HG02759 (cell line): ENCODE measurements around the gene VWA2.

Source experiments
- ATAC-seq: cut with Tn5 transposase; IDR thresholded peaks from one replicate; pipeline ENCODE4 v1.9.1; 2021; ENCODE audit warnings: mild to moderate bottlenecking, moderate library complexity; ENCODE audit not compliant: unreplicated experiment

Gene VWA2, protein sequence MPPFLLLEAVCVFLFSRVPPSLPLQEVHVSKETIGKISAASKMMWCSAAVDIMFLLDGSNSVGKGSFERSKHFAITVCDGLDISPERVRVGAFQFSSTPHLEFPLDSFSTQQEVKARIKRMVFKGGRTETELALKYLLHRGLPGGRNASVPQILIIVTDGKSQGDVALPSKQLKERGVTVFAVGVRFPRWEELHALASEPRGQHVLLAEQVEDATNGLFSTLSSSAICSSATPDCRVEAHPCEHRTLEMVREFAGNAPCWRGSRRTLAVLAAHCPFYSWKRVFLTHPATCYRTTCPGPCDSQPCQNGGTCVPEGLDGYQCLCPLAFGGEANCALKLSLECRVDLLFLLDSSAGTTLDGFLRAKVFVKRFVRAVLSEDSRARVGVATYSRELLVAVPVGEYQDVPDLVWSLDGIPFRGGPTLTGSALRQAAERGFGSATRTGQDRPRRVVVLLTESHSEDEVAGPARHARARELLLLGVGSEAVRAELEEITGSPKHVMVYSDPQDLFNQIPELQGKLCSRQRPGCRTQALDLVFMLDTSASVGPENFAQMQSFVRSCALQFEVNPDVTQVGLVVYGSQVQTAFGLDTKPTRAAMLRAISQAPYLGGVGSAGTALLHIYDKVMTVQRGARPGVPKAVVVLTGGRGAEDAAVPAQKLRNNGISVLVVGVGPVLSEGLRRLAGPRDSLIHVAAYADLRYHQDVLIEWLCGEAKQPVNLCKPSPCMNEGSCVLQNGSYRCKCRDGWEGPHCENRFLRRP

DNA sequence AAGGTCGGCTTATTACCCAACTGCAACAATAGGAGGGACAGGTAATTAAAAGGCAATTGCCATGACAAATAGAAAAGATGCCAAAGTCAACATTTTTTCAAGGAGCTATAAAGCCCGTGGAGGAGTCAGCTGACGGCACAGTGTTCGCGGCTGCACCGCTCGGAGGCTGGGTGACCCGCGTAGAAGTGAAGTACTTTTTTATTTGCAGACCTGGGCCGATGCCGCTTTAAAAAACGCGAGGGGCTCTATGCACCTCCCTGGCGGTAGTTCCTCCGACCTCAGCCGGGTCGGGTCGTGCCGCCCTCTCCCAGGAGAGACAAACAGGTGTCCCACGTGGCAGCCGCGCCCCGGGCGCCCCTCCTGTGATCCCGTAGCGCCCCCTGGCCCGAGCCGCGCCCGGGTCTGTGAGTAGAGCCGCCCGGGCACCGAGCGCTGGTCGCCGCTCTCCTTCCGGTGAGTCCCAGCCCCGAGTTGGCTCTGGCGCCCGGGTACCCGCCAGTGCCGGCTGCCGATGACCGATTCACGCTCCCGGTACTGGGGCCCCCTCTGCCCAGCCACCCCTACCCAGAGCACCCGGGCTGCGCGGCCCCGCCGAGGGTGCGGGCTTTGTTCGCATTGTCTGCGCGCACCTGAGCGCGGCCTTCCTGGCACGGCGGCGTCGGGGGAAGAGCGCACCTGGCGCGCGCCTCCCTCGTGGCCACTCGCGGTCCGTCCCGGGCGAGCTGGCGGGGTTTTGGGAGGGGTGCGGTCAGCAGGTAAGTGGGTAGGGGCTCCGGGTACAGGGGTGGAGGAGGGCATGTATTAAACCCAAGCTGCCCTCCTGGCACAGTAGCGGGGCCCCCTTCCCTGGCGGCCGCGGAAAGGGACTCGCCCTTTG, at the start of gene VWA2:
Gene VWA2 (plus strand): TSS at position 138 of the 877 bp plus-strand sequence. CDS start 9,460 bp downstream, outside the sequence.
- ATAC-seq: no peak

DNA sequence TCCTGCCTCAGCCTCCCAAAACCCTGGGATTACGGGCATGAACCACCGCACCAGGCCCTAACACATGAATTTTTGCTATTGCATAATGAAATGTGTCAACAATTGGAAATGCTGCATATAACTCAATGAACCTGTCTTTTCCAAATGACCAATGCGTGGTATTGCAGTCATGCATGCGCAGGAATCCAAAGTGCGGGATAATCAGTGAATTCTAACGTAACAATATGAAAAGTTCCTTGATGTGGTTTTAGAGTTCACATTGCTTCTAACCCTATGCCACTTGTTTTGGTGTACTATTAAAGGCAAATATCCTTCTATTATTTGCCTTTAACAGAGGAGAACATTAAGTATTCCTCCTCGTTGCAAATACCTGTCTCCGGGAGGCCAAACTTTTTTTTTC, 49.4 kb upstream of the VWA2 start:
- no peak for ATAC-seq

DNA sequence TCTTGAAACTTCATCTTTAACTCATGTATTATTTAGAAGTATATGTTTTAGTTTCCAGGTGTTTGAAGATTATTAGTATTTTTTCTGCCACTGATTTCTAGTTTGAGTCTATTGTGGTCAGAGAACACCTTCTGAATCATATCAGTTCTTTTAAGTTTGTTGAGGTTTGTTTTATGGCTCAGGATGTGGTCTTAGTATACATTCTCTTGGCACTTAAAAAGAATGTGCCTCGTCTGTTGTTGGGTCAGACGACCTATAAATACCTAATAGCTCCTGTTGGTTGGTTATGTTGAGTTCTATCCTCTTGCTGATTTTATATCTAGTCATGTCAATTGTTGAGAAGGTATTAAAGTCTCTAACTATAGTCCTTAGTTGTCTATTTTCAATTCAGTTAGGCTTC, 44.0 kb upstream of the VWA2 start:
- ATAC-seq: peak; percentile 91

DNA sequence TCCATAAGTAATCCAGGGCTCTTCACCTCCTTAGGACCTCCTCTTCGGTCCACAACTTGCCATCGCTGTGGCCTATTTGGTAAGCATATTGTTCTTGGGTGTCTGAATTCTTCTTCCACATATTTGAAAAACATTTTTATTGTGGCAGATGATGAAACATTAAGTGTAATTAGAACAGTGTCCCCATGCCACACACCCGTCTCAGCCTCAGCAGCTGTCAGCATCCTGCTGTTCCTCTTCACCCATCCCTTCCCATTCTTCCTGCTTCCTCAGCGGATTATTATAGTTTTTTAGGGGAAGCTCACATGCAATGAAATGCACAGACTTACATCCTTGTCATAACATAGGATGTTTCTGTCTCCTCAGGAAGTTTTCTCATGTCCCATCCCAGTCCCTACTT, 39.8 kb upstream of the VWA2 start:
- ATAC-seq: no peak

DNA sequence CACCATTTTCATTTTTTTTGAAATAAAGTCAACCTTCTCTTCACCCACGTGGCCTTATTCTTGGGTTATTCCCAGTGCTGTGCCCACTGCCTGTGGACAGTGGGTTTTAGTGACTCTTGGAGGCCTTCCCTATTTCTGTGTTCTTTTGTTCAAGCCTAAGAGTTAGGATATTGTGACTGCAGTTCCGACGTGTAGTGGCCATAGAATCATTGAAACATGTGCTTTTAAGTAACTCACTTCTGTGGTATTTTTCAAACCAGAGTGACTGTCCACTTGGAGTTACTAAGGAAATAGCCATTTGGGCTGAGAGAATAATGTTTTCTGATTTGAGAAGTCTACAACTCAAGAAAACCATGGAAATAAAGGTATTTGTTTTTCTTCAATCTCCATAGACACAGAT, 36.2 kb upstream of the VWA2 start:
- no peak for ATAC-seq

DNA sequence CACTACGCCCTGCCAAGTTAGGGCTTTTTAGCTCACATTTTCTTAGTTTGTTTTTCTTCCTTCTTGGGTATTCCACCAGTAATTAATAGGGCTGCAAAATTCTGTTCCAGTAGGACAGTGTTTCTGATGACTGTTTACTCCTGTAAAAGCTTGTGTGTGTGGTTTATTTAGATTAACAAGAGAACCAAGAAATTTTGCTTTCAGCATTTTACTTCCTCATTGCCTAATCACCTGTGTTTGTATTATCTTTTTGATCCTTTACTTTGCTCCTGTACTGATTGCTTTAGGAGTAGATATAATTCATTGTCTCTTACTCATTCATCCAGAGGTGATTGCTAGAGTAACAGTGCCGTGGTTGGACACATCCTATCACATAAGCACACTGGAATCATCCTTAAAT, 32.2 kb upstream of the VWA2 start:
- ATAC-seq: no peak

DNA sequence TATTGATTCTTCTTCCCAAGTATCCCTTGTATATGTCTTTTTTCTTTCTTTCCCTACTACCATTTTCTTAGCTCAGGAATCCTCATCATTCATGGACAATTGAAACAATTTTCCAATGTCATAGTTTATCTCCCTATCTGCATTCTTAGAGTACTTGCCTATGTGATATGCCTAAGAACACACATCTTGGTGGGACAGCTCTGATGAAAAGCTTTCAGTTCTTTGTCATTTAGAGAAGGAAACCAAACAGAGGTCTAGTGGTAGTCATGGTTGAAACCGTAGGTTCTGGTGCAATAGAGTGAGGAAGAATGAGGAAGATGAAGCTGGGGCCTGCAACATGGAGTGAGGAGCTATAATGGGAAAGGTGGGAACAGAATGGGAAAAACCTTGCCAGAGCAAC, 31.7 kb upstream of the VWA2 start:
- ATAC-seq: no peak

DNA sequence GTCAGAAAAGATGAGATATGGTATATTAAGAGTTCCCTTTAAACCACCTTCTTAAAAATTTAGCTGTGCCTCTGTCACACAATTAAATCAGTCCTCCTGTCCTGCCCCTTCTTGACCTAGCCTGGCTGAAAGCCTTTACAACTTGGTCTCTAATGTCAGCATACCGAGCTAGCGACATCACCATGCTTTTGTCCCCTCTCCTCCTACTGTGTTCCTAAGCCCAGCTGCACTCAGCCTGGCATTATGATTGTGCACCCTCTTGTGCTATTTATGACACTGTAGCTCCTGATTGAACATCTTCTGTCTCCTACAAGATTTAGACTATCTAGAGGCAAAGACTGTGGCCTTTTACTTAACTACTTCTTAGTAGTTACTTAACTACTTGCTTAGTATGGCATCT, 30.7 kb upstream of the VWA2 start:
- no peak for ATAC-seq

DNA sequence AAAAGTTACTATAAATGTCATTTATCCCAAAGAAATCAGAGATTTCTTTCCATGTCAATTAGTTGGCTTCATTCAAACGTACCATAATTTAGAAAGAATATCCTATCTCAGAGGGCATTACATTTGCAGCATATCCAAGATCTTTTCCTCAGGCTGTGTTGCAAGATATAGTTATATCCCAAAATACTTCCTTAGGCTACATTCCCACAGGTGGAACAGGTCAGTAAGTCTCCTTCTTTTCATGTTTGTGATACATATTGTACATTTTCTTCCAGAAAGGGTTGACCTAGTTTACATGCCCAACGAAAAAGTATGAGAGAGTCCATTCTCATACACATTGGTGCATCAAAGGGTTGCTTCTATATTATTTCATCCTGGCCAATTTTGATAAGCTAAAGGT, 26.9 kb upstream of the VWA2 start:
- ATAC-seq: no peak

DNA sequence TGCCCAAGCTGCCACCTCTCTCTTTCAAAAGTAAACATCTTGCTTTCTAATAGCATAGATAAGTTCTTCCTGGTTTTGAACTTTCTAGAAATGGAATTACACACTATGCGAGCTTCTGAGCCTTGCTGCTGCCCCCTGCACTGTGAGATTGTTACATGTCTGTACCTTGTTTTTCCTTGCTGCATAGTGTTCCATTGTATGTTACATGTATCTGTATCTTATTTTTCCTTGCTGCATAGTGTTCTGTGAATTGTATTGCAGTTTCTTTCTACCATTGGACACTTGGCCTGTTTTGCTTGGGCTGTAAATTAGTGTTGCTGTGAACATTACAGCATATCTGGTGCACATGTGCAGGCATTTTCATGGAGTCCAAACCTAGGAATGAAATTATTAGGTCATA, 24.0 kb upstream of the VWA2 start:
- no peak for ATAC-seq

DNA sequence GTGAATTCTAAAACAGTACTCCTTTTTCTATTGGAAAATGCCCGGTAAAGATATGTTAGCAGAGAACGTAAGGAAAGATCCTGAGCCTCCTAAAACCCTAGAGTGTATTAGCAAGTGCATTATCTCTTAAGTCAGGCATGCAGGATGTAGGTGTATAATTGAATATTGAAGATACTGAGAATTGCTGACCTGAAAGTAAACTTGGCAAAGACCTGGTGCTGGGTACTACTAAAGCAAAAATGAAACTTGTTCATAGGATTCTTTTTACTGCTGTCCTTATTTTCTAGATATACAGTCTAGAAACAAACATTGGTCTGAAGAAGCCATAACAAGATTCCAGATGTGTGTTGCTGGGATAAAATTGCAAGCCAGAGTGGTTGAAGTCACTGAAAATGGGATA, 18.8 kb upstream of the VWA2 start:
- ATAC-seq: no peak

DNA sequence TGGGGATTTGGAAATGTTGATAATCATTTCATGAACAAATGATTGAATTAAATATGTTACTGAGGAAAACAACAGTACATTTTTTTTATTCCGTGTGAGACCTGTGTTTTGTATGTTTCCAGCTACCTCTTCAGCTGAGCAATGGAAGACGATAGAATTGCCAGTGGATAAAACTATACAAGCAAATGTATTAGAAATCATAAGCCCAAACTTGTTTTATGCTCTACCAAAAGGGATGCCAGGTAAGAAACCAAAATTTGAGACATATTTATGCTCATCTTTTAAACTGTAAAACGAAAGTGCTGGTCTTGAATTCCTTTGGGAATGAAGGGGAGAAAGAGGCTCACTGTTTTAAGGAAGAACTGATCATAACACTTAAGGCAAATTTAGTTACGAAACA, 17.8 kb upstream of the VWA2 start:
- no peak for ATAC-seq

DNA sequence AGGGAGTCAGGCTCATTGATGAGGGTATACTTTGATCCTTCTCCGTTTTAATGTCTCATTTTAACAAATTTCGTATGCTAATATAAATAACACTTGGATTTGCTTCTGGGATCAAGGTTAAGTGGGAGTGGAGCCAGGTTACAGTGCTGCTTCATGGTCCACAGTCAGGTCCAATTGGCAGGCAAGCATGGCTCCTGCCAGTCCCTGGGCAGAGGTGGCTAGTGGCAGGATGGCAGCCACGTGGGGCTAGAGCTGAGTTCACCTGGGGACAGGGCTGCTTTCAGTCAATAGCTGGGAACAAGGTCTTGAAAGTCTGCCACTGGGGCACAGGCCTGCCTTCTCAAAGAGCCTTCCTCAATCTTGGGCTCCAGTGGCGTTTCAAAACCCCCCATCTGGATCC, 16.0 kb upstream of the VWA2 start:
- ATAC-seq: no peak

DNA sequence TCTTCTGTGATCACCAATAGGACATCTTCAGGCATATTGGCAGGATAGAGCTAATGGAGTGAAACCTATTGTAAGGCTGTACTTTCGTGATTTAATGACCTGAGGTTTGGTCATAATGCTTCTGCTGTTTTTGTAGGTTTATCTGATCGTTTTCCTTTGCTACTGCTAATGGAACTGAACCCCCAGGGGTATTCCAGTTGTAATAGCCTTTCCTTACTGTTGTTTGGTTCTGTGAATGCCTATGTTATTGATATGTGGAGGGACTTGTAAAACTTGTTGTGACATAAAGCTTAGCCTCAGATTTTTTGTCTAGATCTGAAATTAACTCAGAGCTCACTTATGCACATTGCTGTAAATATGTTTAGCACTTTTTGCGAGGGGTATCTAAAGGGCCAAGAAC, 10.9 kb upstream of the VWA2 start:
- ATAC-seq: no peak

DNA sequence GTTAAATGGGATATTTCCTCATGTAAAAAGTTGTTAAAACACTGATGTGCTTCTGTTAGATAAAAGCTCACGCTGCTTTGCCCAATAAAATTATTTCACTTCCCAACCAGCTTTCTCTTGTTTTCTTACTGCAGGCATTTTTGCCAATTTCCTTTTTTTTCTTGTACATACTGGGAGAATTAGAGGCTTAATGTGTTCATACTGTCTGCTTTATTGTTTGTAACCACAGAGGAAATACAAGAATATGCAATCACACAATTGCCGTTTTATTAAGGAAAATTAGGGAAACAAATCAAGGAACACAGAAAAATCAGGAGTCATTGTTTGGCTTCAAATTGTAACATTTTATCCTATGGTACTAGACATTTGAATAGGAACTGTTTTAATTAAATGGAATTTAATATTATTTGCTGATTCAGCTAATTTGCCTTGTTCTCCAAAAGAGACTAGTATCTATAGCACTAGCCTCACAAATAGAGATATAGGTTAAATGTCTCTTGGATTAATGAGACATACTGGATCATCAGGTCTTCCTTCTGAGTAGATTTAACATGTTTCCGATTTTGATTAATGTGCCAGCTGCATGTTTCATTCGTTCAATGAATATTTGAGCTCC, 6.4 kb upstream of the VWA2 start:
- ATAC-seq: no peak

DNA sequence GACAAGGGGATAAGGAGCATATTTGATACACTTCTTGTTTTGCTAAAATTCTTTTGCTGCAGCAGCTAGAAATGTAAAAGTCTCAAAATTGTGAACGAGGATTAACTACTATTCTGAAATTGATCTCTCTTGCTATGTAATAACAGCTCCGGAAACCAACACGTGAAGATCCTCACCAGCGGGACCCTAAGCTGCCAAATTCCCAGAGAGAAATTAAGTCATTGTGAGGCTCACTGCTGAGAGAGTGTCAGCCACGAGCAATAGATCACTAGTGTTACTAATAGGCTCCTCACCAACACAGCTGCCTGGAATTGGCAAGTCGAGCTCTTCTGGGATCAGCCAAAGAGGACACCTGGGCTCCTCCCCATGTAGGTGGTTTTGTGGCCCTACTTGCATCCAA, 5.6 kb upstream of the VWA2 start:
- no peak for ATAC-seq

DNA sequence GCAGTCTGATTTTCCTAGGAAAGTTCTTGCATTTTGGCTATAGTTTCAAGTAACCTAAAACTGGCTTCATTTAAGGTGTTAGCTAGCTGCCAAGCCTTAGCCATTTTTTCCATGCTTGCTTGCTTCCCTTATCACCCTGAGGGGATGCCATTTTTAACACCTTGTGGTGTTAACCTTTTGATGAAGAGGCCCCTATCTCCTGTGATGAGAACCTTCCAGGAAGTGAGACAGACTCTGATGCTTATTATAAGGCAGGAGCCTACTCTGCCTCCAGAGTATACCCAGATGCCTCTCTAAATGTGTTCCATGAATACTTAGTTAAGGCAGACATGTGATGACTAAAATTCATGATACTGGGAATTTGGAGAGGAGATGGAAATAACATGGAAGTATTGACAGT, 4.9 kb upstream of the VWA2 start:
- no peak for ATAC-seq

DNA sequence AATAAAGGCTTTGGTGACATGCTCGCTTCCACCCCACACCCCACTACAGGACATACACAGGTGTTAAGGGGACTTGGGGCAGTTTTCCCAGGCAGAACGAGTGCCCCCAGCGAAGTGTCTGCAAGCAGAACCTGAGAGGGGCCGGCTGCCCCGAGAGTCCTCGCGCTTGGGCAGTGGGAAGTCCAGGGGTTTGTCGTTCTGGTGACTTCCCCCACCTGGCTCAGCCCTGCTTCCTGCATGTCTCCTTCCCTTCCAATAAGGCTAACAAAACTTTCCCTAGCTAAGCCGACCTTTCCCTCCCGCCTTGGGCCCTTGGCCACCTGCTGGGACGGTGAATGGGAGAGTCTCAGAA, 916 bp downstream of the VWA2 start:
- ATAC-seq: no peak

DNA sequence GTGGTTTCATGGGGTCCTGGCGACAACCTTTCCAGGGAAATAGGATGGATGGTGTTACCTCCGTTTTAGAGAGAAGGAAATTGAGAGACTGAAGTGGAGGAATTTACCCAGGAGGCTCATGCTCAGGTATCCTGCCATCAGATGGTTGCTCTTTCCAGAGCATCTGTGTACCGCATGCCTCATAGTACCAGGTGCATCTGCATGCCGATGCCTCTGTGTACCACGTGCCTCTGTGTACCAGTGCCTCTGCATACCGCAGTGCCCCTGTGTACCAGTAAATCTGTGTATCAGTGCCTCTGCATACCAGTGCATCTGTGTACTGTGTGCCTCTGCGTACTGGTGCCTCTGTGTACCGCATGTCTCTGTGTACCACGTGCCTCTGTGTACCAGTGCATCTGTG, 3.2 kb downstream of the VWA2 start:
- no peak for ATAC-seq

DNA sequence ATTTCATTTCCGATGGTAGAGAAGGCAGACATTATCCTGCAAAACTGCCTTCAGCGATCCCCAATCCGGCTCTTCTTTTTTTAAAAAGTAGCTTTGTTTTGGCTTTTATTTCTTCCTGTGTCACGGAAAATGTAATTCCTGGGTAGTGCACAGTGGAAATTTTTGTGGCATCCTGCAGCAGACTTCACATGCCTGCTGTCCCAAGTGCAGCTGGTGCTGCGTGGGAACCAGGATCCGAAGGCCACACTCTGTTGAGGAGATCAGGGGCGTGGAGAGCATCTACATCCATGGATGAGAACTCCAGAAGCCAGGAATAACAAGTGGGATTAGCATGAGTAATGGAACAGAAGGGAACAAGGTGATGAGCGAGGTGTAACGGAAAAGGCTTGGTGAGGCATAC, 4.6 kb downstream of the VWA2 start:
- ATAC-seq: no peak

DNA sequence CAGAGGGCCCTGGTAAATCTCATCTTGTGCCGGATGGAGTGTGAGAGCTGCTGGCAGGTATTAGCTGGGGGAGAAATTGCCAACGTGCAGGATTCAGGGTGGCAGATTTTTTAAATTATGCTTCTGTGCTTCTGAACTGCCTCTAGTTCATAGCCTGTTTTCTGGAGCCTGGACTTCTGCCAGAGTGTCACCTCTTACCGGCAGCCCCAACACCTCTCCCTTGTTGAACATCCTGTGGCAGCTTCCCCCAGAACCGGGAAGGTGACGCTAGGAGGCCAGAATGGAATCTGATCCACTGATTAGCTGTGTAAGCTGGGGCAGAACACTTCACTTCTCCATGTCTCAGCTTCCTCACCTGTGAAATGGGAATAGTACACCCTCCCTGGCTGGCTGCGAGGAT, 5.1 kb downstream of the VWA2 start:
- no peak for ATAC-seq
